Activated T-cell treated with anti-CD3 and anti-CD28 coated beads for 1 hour (primary cell): ENCODE results near the gene FAM43B.
"Not testable (repeated sequence)": the region's sequence is repeated elsewhere in the genome, so short reads cannot be mapped to it uniquely, and the experiment has no call there.

Experiments used
- DNase-seq: peaks from one replicate; pipeline ENCODE4 v3.0.0-alpha.2; 2020; ENCODE audit warnings: low read depth

Gene FAM43B, protein sequence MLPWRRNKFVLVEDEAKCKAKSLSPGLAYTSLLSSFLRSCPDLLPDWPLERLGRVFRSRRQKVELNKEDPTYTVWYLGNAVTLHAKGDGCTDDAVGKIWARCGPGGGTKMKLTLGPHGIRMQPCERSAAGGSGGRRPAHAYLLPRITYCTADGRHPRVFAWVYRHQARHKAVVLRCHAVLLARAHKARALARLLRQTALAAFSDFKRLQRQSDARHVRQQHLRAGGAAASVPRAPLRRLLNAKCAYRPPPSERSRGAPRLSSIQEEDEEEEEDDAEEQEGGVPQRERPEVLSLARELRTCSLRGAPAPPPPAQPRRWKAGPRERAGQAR

GRCh38 chr1:20551945-20552727 lies at the start of gene FAM43B:
Gene FAM43B (plus strand): TSS chr1:20552573. CDS start chr1:20552974, 401 bp downstream.
- DNase-seq = no peak

GRCh38 chr1:20505488-20505887 lies 46.9 kb upstream of the FAM43B start:
- no peak for DNase-seq

GRCh38 chr1:20507248-20507563 lies 45.2 kb upstream of the FAM43B start:
- no peak for DNase-seq

DNA sequence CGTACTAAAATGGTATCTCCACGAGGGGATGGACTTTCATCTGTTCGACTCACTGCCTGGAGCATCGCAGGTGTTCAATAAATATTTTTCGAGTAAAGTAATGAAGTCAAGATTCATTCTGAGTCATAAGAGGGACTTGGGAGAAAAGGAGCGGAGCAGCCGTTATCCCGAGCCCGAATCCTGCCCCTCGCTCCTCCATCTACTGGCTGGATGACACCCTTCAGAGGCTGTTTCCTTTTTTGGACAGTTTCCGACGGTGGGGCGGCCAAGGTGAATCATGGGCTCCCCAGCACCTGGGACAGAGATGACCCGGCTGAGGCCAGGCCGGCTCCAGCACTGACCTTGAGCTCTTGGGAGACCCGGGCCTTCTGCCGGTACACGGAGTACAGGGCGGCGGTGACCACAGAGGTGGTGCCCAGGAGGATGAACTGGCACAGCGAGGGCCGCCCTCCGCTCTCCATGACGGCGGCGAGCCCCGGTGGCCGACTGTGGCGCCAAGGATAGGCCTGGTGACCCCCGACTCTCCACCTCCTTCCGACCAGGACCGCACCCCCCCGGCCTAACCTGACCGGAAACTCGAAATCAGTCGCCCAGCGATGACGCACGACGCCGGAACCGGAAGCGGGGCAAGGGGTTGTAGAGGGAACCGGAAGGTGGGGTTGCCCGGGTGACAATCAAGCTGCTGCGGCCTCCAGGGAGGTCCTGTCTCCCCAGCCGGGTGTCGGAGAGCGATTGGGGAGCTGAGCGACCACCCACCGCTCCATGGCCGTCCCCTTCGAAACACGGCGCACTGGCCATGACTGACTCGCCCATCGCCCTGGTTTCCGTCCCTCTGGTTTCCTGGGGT lies 44.6 kb upstream of the FAM43B start, which contains the start of gene MUL1:
TSS of gene MUL1 (minus strand) at position 588 of the 847 bp plus-strand sequence. CDS start at position 461, 127 bp downstream.
- DNase-seq = peak; percentile 90

GRCh38 chr1:20508411-20508771 lies 44.0 kb upstream of the FAM43B start:
- no peak for DNase-seq

DNA sequence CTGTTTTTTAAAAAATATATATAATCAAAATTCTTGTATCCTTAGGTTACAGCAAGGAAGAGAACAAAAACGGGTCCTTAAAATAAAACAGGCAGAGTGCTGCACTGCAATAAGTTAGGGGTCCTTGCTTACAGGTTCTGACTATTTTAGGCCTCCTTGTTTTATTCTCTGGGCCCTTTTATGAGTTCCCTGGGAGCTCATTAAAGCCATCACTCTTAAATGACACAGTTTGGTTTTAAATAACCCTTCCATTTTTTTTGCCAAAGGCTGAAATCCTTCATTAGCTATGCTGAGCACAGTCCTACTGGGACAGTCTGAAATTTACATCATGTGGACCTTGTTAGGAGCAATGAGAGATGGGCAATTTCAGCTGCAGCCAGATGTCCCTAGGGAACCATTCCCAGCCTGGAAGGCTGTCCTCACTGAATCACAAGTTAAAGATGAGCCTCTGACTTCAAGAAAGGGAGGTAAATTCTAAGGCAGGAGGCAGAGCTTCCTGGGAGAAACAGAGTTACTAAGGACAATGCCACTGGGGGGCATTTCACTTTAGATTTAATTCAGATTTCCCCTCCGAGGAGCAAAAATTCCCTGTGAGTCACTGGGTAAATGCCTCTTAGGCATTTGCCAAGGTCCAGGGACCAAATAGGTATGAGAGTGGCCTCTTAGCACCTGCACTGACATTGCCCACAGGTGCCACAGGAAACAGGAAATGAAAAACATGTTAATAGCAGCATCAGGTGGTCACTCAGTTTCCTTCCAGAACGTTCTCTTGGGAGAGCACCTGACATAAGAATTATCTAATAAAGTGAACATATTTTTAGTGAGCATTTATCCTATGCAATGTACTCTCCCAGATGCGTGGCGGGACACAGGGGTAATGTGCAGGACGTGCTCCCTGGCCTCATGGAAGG lies 40.6 kb upstream of the FAM43B start:
- no peak for DNase-seq

- not testable (repeated sequence) for DNase-seq
Measured at GRCh38 chr1:20519609-20520262, 32.6 kb upstream of the FAM43B start.

DNA sequence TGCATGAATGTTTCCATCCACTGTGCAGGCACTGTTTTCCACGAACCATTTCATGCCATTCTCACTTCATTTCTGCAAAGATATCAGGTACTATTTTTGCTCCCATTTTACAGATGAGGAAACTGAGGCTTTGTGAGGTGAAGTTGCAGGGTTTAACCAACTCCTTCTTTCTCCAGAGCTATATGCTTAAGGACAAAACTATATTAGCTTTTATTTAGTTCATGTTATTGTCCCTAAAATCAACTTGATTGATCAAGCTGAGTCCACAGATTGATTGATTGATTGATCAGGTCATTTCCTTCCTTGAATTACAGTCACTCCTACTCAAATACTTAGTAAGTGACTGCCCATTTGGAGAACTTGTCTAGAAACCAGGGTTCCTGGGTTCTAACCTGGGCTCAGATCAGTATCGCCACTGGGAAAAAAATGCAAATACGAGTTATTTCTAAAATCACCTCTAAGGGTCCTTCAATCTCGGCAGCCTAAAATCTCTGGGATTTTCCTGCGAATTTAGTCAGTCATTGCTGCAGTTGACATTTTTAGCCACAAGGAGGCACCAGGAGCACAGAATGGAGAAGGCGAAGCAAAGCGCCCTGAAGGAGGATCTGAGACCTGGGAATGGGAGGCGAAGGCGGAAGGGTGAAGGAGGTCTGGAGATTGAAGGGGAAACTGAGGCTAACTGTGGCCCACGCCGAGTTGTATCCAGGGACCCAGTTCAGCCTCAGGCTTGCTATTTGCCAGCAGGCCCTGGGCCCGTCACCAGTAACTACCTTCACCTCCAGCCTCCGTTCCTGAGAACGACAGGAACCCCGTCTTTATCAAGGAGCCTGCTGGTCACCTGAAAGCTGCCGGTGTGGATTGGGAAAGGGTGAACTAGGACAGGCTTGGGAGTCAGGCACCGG lies 30.2 kb upstream of the FAM43B start:
- peak; percentile 53 for DNase-seq

GRCh38 chr1:20526267-20526666 lies 26.1 kb upstream of the FAM43B start:
- no peak for DNase-seq

- DNase-seq = no peak
Measured at GRCh38 chr1:20528221-20528620, 24.2 kb upstream of the FAM43B start.

GRCh38 chr1:20530306-20530705 lies 22.1 kb upstream of the FAM43B start:
- DNase-seq = no peak

DNA sequence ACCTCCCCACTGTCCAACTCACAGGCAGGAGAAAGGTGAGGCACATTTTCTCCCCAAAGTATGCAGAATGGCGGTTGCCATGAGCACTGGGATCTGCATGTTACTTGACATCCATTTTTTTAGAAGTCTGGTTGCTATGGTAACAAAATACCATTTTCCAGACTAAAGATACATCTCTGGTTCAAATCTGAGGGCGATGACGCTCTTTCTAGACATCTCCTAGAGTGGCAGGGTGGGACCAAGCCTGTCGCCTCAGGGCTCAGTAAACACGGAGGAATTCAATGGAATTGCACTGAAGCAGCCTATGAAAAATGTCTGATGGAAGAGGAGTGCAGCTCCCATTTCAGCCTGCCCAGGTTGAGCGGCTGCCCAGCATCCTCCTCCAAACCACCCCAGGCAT lies 21.5 kb upstream of the FAM43B start:
- DNase-seq = no peak

DNA sequence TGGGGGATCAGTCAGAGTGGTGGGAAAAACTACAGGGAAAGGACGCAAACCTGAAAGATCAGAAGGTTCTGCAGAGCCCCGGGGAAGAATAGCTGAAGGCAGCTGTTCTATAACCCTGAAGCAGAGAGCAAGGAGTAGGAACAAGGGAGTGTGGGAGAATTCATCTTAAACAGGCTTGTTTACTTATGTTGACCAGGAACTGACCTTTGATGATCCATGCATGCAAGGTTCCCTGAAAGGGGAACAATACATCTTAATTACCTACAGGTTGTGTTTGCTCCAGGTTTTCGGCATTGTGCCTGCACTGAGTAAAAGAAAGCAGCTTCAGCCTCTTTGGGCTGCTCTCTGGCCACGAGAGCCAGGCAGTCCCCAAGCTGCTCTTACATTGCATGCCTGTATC lies 18.7 kb upstream of the FAM43B start:
- no peak for DNase-seq

GRCh38 chr1:20534659-20535417 lies 17.5 kb upstream of the FAM43B start:
- DNase-seq = no peak

- DNase-seq = no peak
Measured at GRCh38 chr1:20538227-20538626, 14.1 kb upstream of the FAM43B start.

- DNase-seq = no peak
Measured at GRCh38 chr1:20538760-20539551, 13.4 kb upstream of the FAM43B start.

DNA sequence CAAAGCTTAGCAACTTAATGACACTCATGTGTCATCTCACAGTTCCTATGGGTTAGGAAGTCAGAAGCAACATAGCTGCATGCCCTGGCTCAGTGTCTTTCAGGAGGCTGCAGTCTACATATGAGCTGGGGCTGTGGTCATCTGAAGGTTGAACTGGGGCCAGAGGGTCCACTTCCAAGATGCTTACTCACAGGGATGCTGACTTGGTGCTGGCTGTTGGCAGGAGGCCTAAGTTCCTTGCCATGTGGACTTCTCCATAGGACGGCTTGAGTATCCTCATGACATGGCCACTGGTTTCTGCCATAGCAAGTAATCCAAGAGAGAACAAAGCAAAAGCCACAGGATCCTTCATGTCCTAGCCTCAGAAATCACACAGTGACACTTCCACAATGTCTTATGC lies 12.1 kb upstream of the FAM43B start:
- DNase-seq = no peak

DNA sequence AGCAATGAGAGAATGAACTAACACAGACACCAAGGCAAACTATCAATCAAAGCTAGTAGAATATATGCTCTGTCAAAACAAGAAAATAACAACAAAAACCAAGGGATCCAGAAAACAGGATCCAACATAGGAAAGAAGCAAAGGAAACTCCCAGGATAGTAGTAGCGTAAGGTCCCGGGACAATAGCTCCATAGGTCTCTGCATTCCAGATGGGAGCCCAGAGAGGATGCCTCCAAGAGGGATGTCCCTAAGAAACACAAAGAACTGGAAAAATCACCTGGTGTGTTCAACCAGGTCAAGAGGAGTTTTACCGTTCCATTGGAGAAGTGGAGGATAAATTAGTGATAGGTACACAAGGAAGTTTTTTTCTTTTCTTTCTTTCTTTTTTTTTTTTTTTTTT lies 5.7 kb upstream of the FAM43B start:
- DNase-seq = no peak
